GM21423 (cell line): ENCODE results near the gene EIF1.
"Not testable (repeated sequence)": the region's sequence is repeated elsewhere in the genome, so short reads cannot be mapped to it uniquely, and the experiment has no call there.

Experiments
- ATAC-seq: cut with Tn5 transposase; IDR thresholded peaks from one replicate; pipeline ENCODE4 v1.9.1; 2021; ENCODE audit warnings: mild to moderate bottlenecking, moderate library complexity; ENCODE audit not compliant: unreplicated experiment

Gene EIF1

DNA sequence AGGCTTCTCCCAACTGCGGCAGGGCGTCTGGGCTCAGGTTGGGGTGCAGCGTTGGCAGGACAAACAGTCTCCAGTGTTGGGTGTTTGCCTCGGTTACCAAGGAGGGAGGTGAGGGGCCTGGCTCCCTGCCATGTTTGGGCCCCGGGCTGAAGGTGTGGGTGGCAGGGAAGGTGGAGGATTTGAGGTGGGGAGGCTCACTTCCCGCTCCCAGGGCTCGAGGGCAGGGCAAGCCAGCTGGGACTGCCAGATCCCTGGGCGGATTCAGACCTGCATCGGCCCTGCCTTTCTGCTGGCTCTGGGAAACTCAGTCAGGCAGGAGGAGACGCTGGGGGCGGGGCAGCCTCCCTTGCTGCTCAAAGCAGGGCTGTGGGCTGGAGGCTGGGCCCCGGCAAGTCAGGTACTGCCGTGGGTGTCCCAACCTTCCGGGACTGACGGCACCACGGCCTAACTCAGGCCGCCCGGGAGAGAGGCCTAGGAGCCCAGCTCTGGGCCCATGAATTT lies 33.0 kb upstream of the EIF1 start:
- ATAC-seq: no peak

DNA sequence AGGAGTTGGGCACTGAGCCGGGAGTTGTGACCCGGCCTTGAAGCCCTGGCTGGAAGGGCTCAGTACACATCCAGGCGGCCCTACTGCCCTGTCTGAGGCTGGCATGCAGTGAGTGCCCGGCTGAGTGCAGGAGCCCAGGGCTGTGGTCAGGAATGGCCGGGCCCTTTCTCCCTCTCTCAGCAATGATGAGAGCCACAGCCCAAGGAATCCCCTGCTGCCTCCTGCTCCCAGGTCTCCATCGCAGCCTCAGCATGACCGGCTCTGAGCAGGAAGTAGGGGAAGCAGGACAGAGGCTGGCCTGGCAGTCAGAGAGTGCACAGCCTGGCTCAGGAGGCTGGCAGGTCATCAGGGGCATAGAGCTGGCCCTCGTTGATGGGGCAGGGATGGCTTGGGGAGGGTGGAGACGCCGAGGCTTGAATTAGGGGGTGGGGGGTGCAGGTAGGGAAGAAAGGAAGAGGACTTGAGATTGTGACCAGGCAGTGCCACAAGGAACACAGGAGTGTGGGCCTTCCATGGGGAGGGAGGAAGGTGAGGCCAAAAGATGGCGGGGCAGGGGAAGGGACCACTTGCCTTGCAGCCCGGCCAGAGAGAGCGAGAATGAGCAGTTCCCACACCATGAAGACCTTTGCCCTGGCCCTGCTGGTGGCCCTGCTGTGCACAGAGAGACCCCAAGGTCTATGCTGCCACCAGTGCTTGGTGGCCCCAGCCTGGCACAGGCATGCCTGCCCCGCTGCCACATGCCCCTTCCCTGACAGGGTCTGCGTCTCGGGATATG lies 32.2 kb upstream of the EIF1 start:
- ATAC-seq: no peak

DNA sequence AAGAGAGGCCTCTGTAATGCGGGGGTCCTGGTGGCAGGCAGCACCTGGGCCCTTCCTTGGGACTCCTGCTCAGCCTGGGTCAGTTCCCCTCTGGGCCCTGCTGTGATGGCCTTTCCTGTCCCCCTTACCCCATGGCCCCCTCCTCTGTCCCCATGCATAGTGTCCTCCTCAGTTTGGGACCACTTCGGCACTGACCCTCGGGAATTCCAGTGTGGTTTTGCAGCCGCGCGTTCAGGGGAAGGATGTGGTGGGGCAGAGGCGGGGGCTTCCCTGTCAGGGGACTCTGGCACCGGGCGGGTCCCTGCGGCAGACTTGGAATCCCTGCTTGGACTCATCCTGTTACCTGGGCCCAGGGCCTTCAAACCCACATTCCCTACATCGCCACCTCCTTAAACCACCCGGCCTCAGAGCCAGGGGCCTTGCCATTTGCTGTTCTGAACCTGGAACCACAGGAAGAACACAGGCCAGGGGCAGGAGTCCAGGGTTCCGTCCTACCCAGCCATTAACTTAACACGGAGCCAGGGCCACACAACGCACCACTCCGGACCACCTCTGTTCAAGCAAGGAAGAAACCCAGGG lies 31.4 kb upstream of the EIF1 start:
- ATAC-seq: no peak

DNA sequence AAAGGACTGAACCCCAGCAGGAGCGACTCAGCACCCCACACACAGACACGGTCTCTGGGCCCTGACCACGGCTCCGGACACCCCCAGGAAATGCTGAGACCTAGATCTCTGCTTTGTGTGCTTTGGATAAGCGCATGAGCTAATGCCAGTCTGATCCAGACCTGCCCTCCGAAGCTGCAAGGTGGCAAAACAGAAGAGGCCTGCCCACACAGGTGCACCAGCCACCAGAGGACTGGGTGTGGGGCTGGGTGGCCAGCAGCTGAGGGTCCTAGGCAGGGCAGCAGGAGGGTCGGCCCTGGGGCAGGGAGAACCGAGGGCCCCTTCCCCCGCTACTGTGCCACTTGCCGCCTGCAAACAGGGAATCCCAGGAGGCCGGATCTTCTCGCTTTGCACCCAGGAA lies 30.7 kb upstream of the EIF1 start:
- no peak for ATAC-seq

DNA sequence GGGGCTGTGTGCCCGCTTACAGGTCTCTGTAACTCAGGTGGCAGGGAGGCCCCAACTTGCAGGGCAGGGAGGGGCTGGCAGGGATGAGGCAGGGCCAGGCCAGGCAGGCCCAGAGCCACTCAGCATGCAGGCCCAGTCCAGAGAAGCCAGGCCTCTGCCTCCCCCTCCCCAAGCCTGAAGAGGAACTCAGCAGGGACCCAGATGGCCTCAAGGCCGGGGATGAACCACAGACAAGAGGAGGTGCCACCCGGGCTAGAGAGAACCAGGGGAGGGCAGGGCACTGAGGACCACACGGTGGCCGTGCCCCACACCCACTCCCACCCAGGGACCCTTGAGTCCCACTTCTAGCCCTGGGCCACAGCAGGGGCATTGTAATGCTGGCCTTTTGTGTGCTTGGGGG lies 29.8 kb upstream of the EIF1 start:
- no peak for ATAC-seq

DNA sequence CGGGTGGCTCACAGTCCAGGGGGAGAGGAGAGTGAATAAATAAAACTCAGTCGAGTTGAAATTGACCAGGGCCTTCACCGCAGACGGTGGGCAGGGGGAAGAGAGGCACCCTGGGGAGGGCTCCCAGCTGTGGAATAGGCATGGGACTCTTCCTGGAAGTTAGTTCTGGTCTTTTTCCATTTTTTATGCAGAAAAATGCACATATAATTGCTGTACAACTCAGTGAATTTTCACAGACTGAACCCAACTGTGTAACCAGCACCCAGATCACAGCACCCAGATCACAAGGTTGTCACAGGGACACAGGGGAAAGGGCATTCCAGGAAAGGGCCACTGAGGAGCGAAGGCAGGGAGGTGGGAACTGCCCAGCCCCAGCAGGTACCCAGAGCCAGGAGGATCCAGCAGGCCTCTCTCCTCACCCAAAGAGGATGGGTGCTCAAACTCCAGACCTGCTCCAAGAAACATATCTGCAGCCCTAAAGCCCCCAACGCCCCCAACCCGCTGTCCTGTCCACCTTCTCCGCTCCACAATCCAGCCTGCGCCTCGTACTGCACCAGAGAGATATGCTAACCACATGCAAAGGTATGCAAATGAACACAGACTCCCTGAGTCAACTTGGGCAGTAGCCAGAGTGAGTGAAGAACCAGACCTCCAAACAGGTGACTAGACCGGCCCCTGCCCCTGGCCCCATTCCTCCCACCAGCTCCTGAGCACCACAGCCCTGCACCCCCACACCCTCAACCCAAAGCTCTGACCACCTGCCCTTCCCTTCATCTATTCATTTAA lies 29.1 kb upstream of the EIF1 start:
- ATAC-seq: no peak

GRCh38 chr17:41660221-41660711 lies 28.4 kb upstream of the EIF1 start:
- no peak for ATAC-seq

DNA sequence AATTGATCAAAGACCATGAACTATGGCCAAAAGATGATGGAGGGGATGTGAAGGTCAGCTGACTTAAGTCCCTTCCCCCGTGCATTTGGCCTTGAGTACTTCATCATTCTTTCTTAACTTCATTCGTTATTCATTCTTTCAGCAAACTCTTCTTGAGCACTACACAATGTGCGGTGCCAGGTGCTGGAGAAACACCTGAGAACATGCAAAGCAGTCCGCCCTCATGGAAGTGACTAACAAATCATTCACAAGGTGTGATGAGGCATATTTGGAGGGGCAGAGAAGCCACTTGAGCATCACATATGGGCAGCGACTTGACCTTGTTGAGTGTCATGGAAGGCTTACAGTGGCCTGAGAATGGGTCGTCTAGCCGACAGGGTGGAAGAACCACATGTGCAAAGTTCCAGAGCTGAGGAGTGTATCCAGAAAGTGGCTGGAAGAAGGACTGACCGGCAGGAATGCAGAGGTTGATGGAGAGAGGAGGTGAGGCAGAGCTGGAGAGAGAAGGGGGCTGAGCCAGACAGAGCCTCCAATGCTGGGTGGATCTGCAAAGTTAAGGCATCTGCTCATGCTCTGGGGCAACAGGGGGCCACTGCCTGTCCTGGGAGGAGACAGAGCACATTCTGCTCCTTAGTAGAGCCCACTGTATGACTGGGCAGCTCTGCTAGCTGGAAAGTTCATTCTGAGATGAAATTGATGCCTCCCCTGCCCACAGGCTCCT lies 25.1 kb upstream of the EIF1 start:
- no peak for ATAC-seq

DNA sequence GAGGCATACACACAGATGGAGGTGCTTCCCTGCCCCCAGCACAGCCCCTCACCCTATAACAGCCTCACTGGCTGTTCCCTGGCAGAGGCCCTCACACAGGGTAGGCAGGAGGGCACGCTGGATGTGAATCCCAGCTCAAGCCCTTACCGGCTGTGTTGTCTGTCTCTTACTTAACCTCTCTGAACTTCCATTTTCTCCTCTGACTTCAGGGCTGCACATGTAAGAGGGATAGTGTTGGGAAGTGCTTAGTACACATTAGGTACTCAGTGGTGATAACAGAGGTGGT lies 24.6 kb upstream of the EIF1 start:
- no peak for ATAC-seq

- ATAC-seq: no peak
Observed at GRCh38 chr17:41664587-41665565, 23.8 kb upstream of the EIF1 start.

DNA sequence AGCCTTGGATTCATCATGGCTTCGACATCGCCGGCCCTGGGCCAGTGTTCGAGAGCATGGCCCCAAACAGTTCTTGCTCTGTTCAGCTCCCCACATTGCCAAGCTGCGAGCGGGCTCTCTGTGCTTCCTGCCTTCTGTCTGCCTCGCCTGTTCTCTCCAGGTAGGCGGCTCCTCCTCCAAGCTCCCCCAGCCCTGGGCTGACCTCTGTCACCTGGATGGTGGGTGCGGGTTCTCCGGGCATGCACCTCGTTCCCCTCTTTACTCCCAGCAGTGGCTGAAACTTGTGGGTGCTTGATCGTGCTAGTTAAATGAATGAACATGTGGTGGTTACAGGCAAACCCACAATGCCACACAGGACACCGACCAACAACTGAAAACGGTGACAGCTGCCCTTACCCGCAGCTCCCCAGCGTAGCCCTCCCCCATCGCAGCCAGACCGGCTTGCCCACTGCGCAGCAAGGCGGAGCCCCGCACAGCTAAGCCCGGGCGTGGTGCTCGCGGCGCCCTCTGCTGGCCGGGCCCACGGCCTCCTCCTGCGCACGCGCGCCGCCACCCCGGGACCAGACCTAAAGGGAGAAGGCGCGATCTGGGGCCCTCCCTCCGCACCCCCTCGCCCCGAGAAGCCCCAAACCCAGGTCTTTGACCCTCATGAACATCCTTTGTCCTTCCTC lies 23.0 kb upstream of the EIF1 start:
- ATAC-seq: peak; percentile 61

- ATAC-seq: peak; percentile 29
Observed at GRCh38 chr17:41666237-41666641, 22.4 kb upstream of the EIF1 start.

DNA sequence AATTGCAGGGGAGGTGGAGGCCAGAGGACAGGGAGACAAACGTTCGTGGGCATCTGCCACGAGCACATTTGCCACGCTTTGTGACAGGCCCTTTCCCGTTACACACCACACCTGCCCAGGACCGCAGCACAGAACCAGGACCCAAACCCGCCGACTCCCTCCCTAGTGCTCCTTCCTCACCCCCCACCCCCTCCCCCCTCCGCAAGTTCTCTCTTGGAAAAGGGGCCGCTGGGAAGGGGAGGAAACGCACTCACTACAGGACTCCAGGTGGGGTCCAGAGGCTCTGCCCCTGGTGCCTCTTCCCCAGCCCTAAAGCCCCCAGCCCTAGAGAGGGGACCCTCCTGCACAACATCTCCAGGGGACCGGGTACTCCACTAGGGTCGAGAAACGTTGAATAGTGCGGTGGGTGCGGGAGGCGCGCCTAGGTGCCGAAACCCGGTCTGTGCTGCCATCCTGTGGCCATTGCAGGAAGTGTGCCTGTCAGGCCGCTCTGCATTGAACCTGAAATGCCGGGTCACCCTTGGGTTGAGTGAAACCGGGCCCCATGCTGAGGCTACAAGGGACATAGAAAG lies 21.9 kb upstream of the EIF1 start:
- ATAC-seq: peak; percentile 44

GRCh38 chr17:41667280-41668041 lies 21.2 kb upstream of the EIF1 start:
- ATAC-seq: no peak

DNA sequence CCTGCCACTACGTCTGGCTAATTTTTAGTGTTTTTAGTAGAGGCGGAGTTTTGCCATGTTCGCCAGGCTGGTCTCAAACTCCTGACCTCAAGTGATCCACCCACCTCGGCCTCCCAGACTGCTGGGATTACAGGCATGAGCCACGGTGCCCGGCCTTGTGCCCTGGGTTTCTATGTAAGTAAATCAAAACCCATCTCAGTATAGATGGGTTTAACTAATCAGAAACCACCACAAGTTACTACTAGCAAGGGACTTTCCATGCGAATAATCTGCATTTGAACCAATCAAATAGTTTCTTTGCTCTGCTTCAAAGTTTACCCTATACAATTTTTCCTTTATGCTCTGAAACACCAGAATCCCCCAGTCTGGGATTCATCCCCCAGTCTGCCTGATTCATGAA lies 16.5 kb upstream of the EIF1 start:
- no peak for ATAC-seq

GRCh38 chr17:41675157-41676057 lies 13.3 kb upstream of the EIF1 start:
- not testable (repeated sequence) for ATAC-seq

DNA sequence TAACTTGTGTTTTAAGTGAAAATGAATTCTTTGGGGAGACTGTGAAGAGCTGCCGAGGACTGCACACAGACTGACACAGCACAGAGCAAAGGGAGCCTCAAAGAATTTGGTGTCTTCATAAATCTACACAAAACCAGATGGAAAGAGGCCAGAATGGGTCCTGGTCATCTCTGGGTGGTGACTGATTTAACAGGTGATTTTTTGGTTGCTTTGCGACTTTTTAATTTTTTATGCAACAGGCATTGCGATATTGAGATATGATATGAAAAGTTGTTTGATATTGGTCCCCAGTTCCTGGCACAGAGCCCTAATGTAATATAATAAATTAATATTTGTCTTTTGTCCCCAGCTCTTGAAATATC lies 12.6 kb upstream of the EIF1 start:
- no peak for ATAC-seq
